MM.1S (cell line): ENCODE data around the gene ZNF525.

Experiments
- CTCF ChIP-seq: fragments of 300-600 bp; sonication (generic); IDR thresholded peaks from 2 replicates; pipeline ENCODE4 v1.5.1; 2016; ENCODE audit warnings: antibody characterized with exemption, low read length, mixed read lengths
- EZH2 ChIP-seq: fragments of 300-600 bp; sonication (generic); optimal IDR thresholded peaks from 2 replicates; pipeline ENCODE3; 2017; ENCODE audit warnings: low read depth, mild to moderate bottlenecking, antibody characterized with exemption, low read length, mixed read lengths
- EZH2phosphoT487 ChIP-seq: fragments of 300-600 bp; sonication (generic); IDR thresholded peaks from 2 replicates; pipeline ENCODE4 v1.6.1; 2018; ENCODE audit warnings: antibody characterized with exemption, low read length

- TF ChIP-seq CTCF (no peak), EZH2phosphoT487 (no peak), EZH2 (no peak)
Observed at GRCh38 chr19:53365134-53365898, at the start of gene ZNF525.
